Measurements from ENCODE around the gene TP53TG5. TPM values are rescaled to one million over a fixed set of nuclear protein-coding genes. Genes with fewer than 3 reads are reported as not detected.

TP53TG5 gene
- total RNA-seq, 1 donor from 2014 or later: not detected

- Mint-ChIP-seq H3K4me3 (no peak overlapping the region), H3K27ac (ENCODE audit: unreplicated experiment) (no peak overlapping the region), H3K36me3 (ENCODE audit: low read depth) (no peaks in the 10 kb centered on the region), H3K27me3 (ENCODE audit: low read depth) (no peaks in the 10 kb centered on the region), H3K9me3 (no peaks in the 10 kb centered on the region), H3K4me1 (no peaks in the 10 kb centered on the region)
- DNase-seq (ENCODE audit: low read depth, low spot score): no peak
- TF ChIP-seq CTCF (conservative IDR thresholded peaks at IDR 0.05): no peak
These were observed 52.8 kb downstream of the TP53TG5 start for GRCh38 chr20:45325371-45325770.

GRCh38 chr20:45323731-45324130 lies 54.4 kb downstream of the TP53TG5 start:
- Mint-ChIP-seq H3K27ac (ENCODE audit: unreplicated experiment) (no peak overlapping the region), H3K9me3 (no peaks in the 10 kb centered on the region), H3K27me3 (ENCODE audit: low read depth) (no peaks in the 10 kb centered on the region), H3K4me1 (no peaks in the 10 kb centered on the region), H3K4me3 (no peak overlapping the region), H3K36me3 (ENCODE audit: low read depth) (no peaks in the 10 kb centered on the region)
- TF ChIP-seq CTCF (conservative IDR thresholded peaks at IDR 0.05): no peak
- no peak for DNase-seq (ENCODE audit: low read depth, low spot score)

- H3K36me3 Mint-ChIP-seq (ENCODE audit: low read depth): no peaks in the 10 kb centered on the region
- H3K4me3 Mint-ChIP-seq: no peak overlapping the region
These were observed 55.2 kb downstream of the TP53TG5 start for GRCh38 chr20:45322952-45323383.

More at GRCh38 chr20:45322952-45323383, 55.2 kb downstream of the TP53TG5 start:
- no peak for DNase-seq (ENCODE audit: low read depth, low spot score)
- no peaks in the 10 kb centered on the region for H3K9me3 Mint-ChIP-seq
- H3K27me3 Mint-ChIP-seq (ENCODE audit: low read depth): peaks cover 3% of the 10 kb centered on the region
- no peaks in the 10 kb centered on the region for H3K4me1 Mint-ChIP-seq
- TF ChIP-seq CTCF (conservative IDR thresholded peaks at IDR 0.05): no peak
- no peak overlapping the region for H3K27ac Mint-ChIP-seq (ENCODE audit: unreplicated experiment)

Small RNA genes lying within 50 kb of the gene (microRNA-seq; reads per million reads assigned to microRNA genes)
- 3.6 reads per million for gene MIR6812

Other genes with a start within 250 kb of the TP53TG5 start
- gene PI3, start 203.4 kb downstream of the TP53TG5 start, total RNA-seq: not detected in 2 replicates
- not detected in 2 replicates for gene SEMG1, start 171.3 kb downstream of the TP53TG5 start, total RNA-seq
- not detected in 2 replicates for gene SEMG2, start 157.0 kb downstream of the TP53TG5 start, total RNA-seq
- gene SLPI, start 123.8 kb downstream of the TP53TG5 start, total RNA-seq: not detected in 2 replicates
- not detected in 2 replicates for gene RBPJL, start 71.5 kb downstream of the TP53TG5 start, total RNA-seq
- 0.18 TPM in 1 of 2 replicates, not detected in the other for gene MATN4, start 70.0 kb downstream of the TP53TG5 start, total RNA-seq
- 11.4 and 11.5 TPM in 2 replicates for gene SDC4, start 29.9 kb downstream of the TP53TG5 start, total RNA-seq
- gene SYS1, start 15.2 kb downstream of the TP53TG5 start, total RNA-seq: 24.6 and 25.7 TPM in 2 replicates
- gene DBNDD2, start 30.0 kb upstream of the TP53TG5 start, total RNA-seq: 18.1 and 18.2 TPM in 2 replicates
- gene PIGT, start 37.8 kb upstream of the TP53TG5 start, total RNA-seq: 64.8 and 67.4 TPM in 2 replicates
- 7.4 and 8.7 TPM in 2 replicates for gene WFDC2, start 91.4 kb upstream of the TP53TG5 start, total RNA-seq
- gene SPINT3, start 137.3 kb upstream of the TP53TG5 start, total RNA-seq: not detected in 2 replicates
- gene WFDC6, start 161.2 kb upstream of the TP53TG5 start, total RNA-seq: not detected in 2 replicates
- not detected in 2 replicates for gene EPPIN, start 169.1 kb upstream of the TP53TG5 start, total RNA-seq
- not detected in 2 replicates for gene WFDC8, start 201.0 kb upstream of the TP53TG5 start, total RNA-seq